Activated CD8-positive, alpha-beta memory T cell treated with anti-CD3 and anti-CD28 coated beads for 48 hours (primary cell): ENCODE results near the gene ZNF862.
"Not testable (repeated sequence)": the region's sequence is repeated elsewhere in the genome, so short reads cannot be mapped to it uniquely, and the experiment has no call there.

Source experiments
- DNase-seq, 3 experiments: peaks; one replicate each; pipeline ENCODE4 v3.0.0-alpha.2; 2020; ENCODE audit warnings: low read depth in 2 of 3, low spot score in 2 of 3

The ZNF862 gene

DNA sequence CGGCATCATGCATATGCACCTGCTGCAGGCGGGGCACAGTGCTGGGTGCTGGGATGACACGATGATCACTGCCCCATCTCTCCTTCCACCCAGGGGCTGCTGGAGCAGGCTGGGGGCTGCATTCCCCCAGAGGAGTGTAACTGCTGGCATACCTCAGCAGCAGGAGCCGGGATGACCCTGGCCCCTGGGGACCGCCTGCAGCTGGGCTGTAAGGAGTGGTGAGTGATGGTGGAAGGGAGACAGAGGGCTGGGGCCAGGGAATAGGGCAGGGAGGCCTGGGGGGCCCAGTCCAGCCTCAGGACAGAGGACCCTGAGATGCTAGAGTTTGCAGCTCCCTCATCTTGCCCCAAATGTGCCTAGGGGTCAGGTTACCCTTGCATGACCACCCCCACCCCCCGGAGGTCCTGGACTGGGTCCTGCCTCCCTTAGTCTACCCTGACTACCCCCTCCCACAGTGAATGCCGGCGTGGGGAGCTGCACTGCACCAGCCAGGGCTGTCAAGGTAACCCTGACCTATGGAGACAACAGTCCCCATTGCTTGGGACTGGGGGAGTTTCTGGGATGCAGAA lies 14.5 kb upstream of the ZNF862 start:
- no peak for DNase-seq

DNA sequence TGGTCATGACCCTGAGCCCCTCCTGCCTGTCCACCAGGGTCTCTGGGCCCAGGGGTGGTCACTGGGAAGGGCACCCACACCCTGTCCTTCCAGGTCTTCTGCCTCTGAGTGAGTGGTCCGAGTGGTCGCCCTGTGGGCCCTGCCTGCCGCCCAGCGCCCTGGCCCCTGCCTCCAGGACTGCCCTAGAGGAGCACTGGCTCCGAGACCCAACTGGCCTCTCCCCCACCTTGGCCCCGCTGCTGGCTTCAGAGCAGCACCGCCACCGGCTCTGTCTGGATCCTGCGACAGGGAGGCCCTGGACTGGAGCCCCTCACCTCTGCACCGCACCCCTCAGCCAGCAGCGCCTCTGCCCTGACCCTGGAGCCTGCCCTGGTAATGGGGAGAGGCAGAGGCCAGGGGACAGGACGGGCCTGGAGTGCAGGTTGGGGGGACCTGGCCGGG lies 13.9 kb upstream of the ZNF862 start:
- no peak for DNase-seq

- no peak for DNase-seq
These were observed 13.2 kb upstream of the ZNF862 start for GRCh38 chr7:149824748-149825566.

- DNase-seq: no peak
These were observed 12.4 kb upstream of the ZNF862 start for GRCh38 chr7:149825567-149826343.

DNA sequence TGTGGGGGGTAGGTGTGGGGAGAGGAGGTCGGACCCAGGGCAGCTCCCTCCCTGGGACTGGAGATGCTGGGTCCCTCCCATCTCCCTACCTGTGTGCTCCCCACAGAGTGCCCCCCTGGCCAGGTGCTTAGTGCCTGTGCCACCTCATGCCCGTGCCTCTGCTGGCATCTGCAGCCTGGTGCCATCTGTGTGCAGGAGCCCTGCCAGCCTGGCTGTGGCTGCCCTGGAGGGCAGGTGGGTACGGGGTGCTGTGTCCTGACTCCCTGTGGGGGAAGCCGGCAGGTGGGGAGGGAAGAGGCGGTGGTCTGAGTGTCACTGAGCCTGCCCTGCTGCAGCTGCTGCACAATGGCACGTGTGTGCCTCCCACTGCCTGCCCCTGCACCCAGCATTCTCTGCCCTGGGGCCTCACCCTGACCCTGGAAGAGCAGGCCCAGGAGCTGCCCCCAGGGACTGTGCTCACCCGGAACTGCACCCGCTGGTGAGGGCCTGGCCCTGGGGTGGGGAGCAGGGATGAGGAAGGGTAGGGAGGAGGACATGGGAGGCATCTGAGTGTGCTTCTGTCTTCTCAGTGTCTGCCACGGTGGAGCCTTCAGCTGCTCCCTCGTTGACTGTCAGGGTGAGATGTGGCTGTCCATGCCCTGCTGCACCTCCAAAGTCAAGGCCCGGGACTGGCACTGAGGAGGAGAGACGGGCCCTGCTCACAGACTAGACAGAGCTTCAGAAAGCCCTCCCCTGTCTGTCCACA lies 11.7 kb upstream of the ZNF862 start:
- no peak for DNase-seq

GRCh38 chr7:149827089-149827981 lies 10.8 kb upstream of the ZNF862 start:
- no peak for DNase-seq

- DNase-seq: no peak
These were observed 9.5 kb upstream of the ZNF862 start for GRCh38 chr7:149828357-149829309.

- not testable (repeated sequence) for DNase-seq
These were observed 7.6 kb upstream of the ZNF862 start for GRCh38 chr7:149830527-149830926.

DNA sequence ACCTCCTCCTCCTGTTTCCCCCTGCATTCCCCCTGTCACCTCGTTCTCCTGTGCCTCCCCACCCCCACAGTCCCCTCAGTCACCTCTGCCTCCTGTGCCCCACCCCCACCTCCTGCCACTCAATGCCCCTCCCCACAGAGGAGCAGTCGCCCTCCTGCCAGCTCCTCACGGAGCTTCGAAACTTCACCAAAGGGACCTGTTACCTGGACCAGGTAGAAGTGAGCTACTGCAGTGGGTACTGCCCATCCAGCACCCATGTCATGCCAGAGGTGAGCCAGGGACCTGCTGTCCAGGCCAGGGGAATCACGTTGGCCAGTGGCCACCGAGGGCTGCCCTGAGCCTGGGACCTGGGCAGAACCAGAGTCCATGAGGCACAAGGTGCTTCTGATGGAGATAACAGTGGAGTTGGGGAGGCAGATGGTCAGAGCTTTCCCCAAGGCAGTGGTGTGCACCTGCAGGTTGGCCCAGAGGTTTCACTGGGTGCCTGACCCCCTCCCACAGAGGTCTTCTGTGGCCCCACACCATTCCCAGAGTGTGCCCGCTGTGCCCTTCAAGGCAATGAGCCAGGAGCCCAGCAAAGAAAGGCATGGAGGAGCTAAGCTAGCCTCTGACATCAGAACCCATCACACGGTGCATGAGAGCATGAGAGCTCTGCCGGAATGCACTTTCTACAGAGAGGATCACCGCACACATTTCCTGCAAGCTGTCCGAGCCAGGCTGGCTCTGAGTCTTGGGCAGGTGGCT lies 7.0 kb upstream of the ZNF862 start:
- DNase-seq: no peak

- DNase-seq: no peak
These were observed 6.4 kb upstream of the ZNF862 start for GRCh38 chr7:149831741-149832219.

DNA sequence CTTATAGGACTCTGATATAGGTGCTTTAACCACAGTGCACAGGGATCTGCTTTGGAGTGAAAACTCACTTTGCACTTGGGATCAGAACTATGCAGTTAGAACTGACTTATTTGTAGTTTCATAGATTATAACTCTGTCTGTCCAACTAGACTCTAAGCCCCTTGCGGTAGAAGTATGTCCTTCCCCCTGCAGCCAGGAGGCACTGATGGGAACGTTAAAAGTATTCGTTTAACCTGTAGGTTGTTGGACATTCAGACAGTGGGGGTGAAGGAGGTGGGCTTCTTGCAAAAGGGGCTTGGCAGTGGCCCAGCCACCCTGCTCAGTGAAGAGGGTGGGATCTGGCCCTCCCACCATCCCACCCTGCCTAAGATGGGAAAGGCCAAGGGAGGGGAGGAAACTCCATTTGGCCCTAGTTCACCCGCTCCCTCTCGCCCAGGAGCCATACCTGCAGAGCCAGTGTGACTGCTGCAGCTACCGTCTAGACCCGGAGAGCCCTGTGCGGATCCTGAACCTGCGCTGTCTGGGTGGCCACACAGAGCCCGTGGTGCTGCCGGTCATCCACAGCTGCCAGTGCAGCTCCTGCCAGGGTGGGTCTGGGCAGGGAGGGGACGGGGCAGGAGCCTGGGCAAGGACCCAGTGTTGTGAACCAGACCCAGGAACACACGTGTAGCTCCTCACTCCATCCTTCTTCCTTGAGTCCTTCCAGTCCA lies 5.7 kb upstream of the ZNF862 start:
- no peak for DNase-seq

DNA sequence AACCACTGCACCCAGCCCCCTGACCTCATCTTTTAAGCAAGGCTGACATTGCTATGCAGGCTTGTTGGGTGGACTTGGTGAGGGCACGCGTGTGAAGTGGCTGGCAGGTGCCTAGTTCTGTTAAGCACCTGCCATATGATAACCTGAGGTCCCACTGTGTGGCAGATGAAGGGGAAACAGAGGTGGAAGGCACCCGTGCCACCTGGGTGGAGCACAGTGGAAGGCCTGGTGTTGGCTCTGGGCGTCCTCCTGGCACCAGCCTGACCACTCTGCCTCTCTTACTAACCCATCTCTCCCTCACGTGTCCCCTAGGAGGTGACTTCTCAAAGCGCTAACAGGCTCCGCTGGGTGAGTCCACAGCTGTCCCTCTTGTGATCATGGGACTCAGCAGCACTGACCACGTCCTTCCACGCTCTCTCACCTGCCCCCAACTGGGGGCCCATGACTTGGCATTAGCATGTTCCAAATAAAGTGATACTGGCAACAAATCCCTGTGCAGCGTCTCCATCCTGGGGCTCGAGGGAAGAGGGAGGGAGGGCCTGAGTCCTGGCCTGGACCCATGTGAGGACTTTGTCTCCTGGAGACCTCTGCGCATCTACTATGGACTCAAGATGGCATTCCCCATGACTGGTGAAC lies 4.6 kb upstream of the ZNF862 start:
- no peak for DNase-seq

- DNase-seq: no peak
These were observed 3.6 kb upstream of the ZNF862 start for GRCh38 chr7:149834601-149835000.

DNA sequence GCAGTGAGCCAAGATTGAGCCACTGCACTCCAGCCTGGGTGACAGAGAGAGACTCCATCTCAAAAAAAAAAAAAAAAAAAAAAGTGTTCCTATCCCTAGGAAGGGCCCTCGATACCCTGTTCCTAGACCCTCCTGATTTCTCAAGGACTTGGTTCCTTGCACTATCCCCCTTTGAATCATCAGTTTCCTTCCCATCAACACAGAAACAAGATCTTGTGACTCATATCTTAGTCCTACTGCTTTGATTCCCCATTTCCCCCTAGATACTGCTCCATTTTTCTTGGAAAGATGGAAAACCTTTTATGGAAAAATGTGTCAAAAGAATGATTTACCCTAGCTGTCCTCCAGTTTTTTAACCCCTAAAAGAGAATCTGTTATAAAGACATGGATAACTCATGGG lies 1.7 kb upstream of the ZNF862 start:
- no peak for DNase-seq

DNA sequence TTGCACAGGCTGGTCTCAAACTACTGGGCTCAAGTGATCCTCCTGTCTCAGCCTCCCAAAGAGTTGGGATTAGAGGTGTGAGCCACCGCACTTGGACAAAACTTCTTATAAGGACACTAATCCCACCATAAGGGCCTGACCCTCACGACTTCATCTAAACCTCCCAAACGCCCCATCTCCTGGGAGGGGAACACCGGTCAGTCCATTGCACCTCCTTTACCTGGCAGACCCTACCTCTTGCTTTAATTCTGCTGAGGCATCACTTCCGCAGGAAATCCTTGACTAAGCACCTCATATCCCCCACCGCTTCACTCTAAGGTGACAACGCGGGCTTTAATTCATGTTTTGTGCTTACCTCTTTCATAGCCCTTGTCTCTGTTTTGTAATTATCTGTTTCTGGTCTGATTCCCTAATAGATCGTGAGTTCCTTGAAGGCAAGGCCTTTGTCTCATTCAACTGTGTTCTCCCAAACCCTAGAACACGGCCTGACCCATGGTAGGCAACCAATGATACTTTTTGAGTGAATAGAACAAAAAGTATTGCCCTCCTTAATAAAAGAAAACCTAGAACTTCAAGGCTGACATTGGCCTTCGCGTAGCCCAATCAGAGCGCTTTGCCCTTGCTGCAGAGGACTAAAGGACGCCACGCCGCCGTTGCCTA lies 481 bp upstream of the ZNF862 start:
- DNase-seq: no peak

DNA sequence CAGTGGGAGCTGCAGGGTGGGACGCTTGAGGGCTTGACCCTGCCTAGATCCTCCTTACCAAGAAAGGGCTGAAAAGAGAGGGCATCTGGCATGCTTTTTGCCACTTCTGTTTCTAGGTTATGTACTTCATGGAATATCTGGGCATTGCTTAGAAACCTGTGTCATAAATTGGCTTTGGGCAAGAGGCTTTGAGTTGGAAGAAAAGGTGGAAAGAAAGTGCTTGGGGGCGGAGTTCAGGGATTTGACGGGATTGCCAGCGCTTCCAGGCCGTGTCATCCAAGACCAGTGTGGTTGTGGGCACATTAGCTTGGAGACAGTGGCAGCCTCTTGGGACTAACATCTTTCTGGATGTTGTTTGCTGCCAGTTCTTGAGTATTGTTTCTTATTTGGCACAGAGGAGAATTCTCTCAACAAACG lies 825 bp downstream of the ZNF862 start:
- no peak for DNase-seq

GRCh38 chr7:149839933-149840332 lies 1.8 kb downstream of the ZNF862 start:
- no peak for DNase-seq
